ENCODE results near the gene GMCL1.

Gene GMCL1

DNA sequence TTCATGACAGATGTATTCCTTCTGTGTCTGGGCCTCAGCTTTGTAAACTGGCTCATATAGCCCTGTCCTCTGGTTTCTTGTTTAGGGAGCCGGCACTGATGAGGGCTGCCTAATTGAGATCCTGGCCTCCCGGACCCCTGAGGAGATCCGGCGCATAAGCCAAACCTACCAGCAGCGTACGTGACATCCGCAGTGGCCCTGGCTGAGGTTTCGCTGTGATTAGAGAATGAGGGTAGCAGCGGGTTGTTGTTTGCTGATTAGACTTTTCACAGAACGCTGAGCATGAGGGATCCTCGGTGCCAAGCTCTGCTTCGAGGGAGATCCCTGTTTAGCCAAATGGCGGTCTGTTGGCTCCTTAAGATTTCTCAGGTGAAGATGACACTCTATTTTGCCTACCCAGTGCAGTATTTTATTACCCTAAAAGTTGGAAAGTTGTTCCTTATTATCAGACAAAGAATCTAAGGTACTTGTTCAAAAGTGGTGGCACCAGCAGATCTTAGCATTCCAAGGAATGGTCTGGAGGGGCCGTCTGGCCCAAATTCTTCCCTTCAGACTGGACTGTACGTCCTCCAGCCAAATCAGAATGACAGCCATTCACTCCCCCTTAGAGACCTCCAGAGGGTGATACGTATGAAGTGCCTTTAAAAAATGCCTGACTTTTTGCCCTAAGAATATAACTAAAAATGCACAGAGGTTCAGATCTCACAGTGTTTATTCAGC is 21.5 kb upstream of the GMCL1 start:
- no peak overlapping the region for H3K4me3 ChIP-seq (replicated peaks; ENCODE audit: low read depth, low read length)
- TF ChIP-seq, protein P1, sequence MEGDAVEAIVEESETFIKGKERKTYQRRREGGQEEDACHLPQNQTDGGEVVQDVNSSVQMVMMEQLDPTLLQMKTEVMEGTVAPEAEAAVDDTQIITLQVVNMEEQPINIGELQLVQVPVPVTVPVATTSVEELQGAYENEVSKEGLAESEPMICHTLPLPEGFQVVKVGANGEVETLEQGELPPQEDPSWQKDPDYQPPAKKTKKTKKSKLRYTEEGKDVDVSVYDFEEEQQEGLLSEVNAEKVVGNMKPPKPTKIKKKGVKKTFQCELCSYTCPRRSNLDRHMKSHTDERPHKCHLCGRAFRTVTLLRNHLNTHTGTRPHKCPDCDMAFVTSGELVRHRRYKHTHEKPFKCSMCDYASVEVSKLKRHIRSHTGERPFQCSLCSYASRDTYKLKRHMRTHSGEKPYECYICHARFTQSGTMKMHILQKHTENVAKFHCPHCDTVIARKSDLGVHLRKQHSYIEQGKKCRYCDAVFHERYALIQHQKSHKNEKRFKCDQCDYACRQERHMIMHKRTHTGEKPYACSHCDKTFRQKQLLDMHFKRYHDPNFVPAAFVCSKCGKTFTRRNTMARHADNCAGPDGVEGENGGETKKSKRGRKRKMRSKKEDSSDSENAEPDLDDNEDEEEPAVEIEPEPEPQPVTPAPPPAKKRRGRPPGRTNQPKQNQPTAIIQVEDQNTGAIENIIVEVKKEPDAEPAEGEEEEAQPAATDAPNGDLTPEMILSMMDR (IDR thresholded peaks at IDR 0.05; ENCODE audit: low read depth, low read length, missing control alignments): no peak
- DNase-seq (ENCODE audit: extremely low read depth, low read depth): no peak

- no peak overlapping the region for H3K4me3 ChIP-seq (replicated peaks; ENCODE audit: low read depth, low read length)
- TF ChIP-seq, protein P1 (IDR thresholded peaks at IDR 0.05; ENCODE audit: low read depth, low read length, missing control alignments): no peak
- no peak for DNase-seq (ENCODE audit: extremely low read depth, low read depth)
Measured at GRCh38 chr2:69810550-69810949, 18.9 kb upstream of the GMCL1 start.

DNA sequence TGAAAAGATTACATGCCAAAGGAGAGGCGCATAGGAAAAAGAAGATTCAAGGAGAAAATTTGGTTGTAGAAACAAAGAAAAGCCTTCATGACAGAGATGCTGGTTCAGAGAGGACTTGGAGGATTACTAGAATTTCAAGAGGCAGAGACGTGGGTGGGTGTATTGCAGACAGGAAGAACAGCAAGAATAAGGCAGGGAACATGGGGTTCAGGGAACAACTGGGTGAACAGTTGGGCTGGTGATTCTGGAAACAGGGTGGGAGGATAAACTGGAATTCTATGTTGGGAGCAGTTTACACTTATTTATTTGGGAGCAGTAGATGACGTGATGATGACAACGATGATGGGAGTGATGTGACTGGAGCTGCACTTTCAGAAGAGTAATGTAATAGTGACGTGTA is 18.4 kb upstream of the GMCL1 start:
- no peak for DNase-seq (ENCODE audit: extremely low read depth, low read depth)
- no peak overlapping the region for H3K4me3 ChIP-seq (replicated peaks; ENCODE audit: low read depth, low read length)
- TF ChIP-seq, protein P1 (IDR thresholded peaks at IDR 0.05; ENCODE audit: low read depth, low read length, missing control alignments): no peak

GRCh38 chr2:69811591-69811990 is 17.9 kb upstream of the GMCL1 start:
- TF ChIP-seq, protein P1 (IDR thresholded peaks at IDR 0.05; ENCODE audit: low read depth, low read length, missing control alignments): no peak
- H3K4me3 ChIP-seq (replicated peaks; ENCODE audit: low read depth, low read length): no peak overlapping the region
- DNase-seq (ENCODE audit: extremely low read depth, low read depth): no peak

DNA sequence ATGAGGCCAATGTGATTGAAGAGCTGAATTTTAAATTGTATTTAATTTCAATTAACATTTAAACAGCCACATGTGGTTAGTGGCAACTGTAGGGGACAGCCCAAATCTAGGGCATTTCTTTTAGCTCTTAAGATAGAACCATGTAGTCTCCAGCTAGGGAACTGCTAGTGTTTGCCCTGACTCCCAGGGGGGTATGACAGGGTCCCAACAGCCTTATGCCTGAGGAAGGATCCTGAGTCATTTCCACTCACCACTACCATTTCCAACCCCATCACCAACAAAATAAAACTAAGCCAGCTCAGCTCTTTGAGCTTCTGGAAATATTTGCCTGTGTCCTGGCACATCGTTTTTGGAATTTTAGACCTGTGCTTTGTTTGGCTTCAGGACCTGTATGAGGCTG is 13.7 kb upstream of the GMCL1 start:
- no peak overlapping the region for H3K4me3 ChIP-seq (replicated peaks; ENCODE audit: low read depth, low read length)
- TF ChIP-seq, protein P1 (IDR thresholded peaks at IDR 0.05; ENCODE audit: low read depth, low read length, missing control alignments): no peak
- no peak for DNase-seq (ENCODE audit: extremely low read depth, low read depth)

DNA sequence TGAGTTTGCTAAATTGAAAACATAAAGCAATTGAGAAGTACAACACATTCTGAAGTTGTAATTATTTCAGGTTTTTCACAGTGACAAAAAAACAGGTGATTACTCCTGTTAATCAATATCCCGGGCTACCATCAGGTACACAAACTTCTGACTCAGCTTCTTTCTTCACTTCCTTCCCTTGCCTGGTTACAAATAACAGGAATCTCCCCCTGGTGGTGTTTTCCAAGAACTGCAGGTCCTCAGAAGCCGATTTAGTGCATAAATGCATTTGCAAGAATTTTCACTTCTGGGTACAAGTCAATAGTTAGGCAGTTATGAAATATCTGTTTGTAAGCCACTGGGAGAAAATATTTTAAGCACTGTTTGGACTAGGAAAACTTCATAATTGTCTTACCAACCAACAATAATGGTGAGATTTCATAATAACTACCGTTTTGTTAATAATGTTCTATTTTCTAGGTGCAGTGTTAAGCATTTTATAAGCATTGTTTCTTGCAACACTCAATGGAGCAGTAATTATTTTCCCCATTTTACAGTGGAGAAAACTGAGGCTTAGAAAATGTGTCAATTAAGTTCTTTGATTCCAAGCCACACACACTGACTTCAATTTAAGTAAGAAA is 12.4 kb upstream of the GMCL1 start:
- DNase-seq (ENCODE audit: extremely low read depth, low read depth): peak; percentile 56
- TF ChIP-seq, protein P1 (IDR thresholded peaks at IDR 0.05; ENCODE audit: low read depth, low read length, missing control alignments): peak; percentile 85

More for the DNA sequence above, 12.4 kb upstream of the GMCL1 start:
- H3K4me3 ChIP-seq (replicated peaks; ENCODE audit: low read depth, low read length): no peak overlapping the region

Measured in HFF-Myc (cell line).